Measurements from ENCODE around the gene RAB6A. TPM values are rescaled to one million over a fixed set of nuclear protein-coding genes. Genes with fewer than 3 reads are reported as not detected.

RAB6A gene
- total RNA-seq, 2 donors from 2014 or later: 63.6 to 73.7 TPM

DNA sequence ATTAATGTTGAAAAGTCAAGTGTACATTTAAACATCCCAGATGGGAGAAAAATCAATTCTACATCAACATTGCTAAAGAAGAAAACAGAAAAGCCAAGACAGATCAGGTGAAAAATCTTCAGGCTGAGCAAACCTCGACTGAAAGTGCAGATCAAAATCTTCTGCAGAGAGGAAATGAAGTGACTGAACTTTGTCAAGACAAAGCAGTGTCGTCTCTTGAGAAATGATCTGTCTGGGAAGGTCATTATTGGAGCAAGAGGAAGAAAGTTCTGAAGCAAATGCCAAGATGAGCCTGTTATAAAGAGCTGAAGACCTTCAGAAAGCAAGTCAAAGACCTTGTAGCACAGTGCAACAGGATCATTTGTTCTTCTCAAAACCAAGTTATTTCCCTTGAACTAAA lies 120.3 kb downstream of the RAB6A start:
- Mint-ChIP-seq H3K27me3 (ENCODE audit: low read depth) (no peaks in the 10 kb centered on the region), H3K9me3 (no peaks in the 10 kb centered on the region), H3K36me3 (ENCODE audit: insufficient read depth in 2 of 2) (no peaks in the 10 kb centered on the region), H3K4me1 (ENCODE audit: low read depth) (peaks cover 8% of the 10 kb centered on the region), H3K4me3 (no peak overlapping the region), H3K27ac (peak overlapping the region; percentile 31)
- ATAC-seq (replicated peaks in 1 of 2) (no peak), DNase-seq (no peak)

DNA sequence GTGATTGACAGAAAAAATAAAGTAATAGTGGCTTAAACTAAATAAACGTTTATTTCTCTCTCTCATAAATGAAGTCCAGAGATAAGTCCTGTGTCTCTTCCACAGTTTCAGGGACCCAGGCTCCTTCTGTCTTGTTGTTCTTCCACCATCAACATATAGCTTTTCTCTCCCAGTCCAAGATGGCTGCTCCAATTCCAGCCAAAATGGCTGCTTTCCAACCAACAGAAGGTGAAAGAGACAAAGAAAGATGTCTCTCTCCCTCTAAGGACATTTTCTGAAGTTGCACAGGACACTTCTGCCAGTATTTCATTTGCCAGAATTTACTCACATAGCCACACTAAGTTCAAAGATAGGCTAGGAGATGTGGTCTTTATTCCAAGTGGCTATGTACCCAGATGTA lies 123.9 kb downstream of the RAB6A start:
- Mint-ChIP-seq H3K27me3 (ENCODE audit: low read depth) (no peaks in the 10 kb centered on the region), H3K9me3 (no peaks in the 10 kb centered on the region), H3K36me3 (ENCODE audit: insufficient read depth in 2 of 2) (no peaks in the 10 kb centered on the region), H3K4me1 (ENCODE audit: low read depth) (peaks cover 14% of the 10 kb centered on the region), H3K4me3 (no peak overlapping the region), H3K27ac (no peak overlapping the region)
- DNase-seq (no peak), ATAC-seq (replicated peaks in 1 of 2) (no peak)

DNA sequence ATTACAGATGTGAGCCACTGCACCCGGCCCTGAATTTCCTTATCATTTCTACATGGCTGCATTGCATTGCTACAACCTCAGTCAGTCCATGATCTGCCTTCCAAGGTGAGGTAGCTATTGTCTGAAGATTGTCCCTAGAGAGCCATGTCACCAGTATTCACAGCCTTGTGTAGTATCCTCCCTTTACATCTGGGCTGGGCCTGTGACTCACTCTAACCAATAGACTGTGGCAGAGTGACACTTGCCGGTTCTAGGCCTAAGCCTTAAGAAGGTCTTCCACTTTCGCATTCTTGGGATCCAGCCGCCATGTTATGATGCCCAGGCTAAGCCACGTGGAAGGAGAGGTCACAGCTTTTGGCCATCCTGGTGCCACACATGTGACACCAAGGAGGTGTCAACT lies 124.6 kb downstream of the RAB6A start:
- H3K27me3 Mint-ChIP-seq (ENCODE audit: low read depth): no peaks in the 10 kb centered on the region
- DNase-seq (no peak), ATAC-seq (replicated peaks in 1 of 2) (no peak)
- no peak overlapping the region for H3K27ac Mint-ChIP-seq
- no peak overlapping the region for H3K4me3 Mint-ChIP-seq
- no peaks in the 10 kb centered on the region for H3K9me3 Mint-ChIP-seq
- peaks cover 14% of the 10 kb centered on the region for H3K4me1 Mint-ChIP-seq (ENCODE audit: low read depth)
- H3K36me3 Mint-ChIP-seq (ENCODE audit: insufficient read depth in 2 of 2): no peaks in the 10 kb centered on the region

DNA sequence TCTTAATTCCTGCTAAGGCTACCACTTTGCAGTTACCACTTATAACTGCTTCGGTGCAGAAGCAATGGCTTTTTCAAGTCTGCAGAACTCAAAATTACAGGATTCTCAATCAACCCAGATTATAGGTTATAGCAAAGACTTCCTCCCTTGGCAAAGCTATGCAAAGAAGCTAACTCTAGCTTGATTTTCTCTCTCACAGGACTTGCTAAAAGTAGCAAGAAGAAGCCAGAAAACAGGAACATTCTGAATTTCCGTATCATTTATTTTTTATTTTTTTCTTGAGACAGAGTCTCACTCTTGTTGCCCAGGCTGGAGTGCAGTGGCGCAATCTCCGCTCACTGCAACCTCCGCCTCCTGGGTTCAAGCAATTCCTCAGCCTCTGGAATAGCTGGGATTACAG lies 125.2 kb downstream of the RAB6A start:
- DNase-seq (no peak), ATAC-seq (replicated peaks in 1 of 2) (no peak)
- H3K9me3 Mint-ChIP-seq: no peaks in the 10 kb centered on the region
- peaks cover 12% of the 10 kb centered on the region for H3K4me1 Mint-ChIP-seq (ENCODE audit: low read depth)
- H3K27ac Mint-ChIP-seq: no peak overlapping the region
- no peaks in the 10 kb centered on the region for H3K36me3 Mint-ChIP-seq (ENCODE audit: insufficient read depth in 2 of 2)
- H3K4me3 Mint-ChIP-seq: no peak overlapping the region
- no peaks in the 10 kb centered on the region for H3K27me3 Mint-ChIP-seq (ENCODE audit: low read depth)

DNA sequence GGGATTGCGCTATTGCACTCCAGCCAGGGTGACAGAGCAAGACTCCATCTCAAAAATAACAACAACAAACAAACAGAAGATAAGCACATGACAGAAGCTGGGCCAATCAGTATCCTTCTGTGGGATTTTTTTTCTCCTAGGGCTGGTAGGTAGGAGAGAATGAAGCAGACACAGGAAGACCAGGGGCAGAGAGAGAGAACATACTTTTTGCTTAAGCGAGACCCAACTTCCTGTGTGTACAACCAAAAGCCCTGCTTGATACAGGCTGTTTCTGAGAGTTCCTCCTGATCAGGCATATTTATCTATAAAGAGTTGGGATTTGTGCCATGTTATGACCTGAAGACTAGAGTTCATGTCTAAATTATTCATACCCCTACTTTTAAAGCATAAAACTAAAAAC lies 126.9 kb downstream of the RAB6A start:
- DNase-seq (no peak), ATAC-seq (replicated peaks in 1 of 2) (no peak)
- H3K4me3 Mint-ChIP-seq: no peak overlapping the region
- no peaks in the 10 kb centered on the region for H3K9me3 Mint-ChIP-seq
- H3K27me3 Mint-ChIP-seq (ENCODE audit: low read depth): no peaks in the 10 kb centered on the region
- H3K27ac Mint-ChIP-seq: no peak overlapping the region
- peaks cover 6% of the 10 kb centered on the region for H3K4me1 Mint-ChIP-seq (ENCODE audit: low read depth)
- no peaks in the 10 kb centered on the region for H3K36me3 Mint-ChIP-seq (ENCODE audit: insufficient read depth in 2 of 2)

DNA sequence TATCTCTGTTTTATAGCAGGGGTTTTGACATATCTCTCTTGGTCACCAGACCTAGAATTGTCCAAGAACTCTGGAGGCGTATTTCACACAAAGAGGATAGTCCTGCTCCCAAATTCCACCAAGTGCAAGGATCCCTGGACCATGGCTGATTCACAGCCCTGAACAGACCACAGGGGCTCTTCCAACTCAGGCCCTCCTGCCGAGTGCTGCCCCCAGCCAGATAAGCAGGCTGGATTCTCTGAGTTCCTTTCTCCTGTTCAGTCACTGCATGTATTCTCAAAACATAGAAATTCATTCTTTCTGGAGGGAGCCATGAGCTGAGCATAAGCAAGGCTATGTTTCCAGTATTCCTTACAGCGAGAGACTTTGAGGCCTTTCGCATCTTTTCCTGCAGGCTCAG lies 127.9 kb downstream of the RAB6A start:
- Mint-ChIP-seq H3K9me3 (no peaks in the 10 kb centered on the region), H3K27me3 (ENCODE audit: low read depth) (no peaks in the 10 kb centered on the region), H3K4me3 (no peak overlapping the region), H3K27ac (no peak overlapping the region), H3K4me1 (ENCODE audit: low read depth) (peaks cover 6% of the 10 kb centered on the region), H3K36me3 (ENCODE audit: insufficient read depth in 2 of 2) (no peaks in the 10 kb centered on the region)
- ATAC-seq (replicated peaks in 1 of 2): no peak
- no peak for DNase-seq

DNA sequence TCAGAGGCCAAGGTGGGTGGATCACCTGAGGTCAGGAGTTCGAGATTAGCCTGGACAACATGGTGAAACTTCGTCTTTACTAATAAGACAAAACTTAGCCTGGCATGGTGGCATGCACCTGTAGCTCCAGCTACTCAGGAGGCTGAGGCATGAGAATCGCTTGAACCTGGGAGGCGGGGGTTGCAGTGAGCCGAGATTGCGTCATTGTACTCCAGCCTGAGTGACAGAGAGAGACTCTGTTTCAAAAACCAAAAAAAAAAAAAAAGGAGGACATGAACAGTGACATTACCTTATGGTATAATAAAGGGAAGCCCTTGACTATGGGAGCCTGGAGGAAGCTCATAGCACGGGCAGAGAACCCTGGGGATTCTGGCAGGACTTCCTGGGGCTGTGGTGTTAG lies 131.0 kb downstream of the RAB6A start:
- no peaks in the 10 kb centered on the region for H3K9me3 Mint-ChIP-seq
- peaks cover 10% of the 10 kb centered on the region for H3K4me1 Mint-ChIP-seq (ENCODE audit: low read depth)
- H3K27ac Mint-ChIP-seq: no peak overlapping the region
- DNase-seq (no peak), ATAC-seq (replicated peaks in 1 of 2) (no peak)
- peaks cover under 1% of the 10 kb centered on the region for H3K27me3 Mint-ChIP-seq (ENCODE audit: low read depth)
- H3K36me3 Mint-ChIP-seq (ENCODE audit: insufficient read depth in 2 of 2): no peaks in the 10 kb centered on the region
- no peak overlapping the region for H3K4me3 Mint-ChIP-seq

DNA sequence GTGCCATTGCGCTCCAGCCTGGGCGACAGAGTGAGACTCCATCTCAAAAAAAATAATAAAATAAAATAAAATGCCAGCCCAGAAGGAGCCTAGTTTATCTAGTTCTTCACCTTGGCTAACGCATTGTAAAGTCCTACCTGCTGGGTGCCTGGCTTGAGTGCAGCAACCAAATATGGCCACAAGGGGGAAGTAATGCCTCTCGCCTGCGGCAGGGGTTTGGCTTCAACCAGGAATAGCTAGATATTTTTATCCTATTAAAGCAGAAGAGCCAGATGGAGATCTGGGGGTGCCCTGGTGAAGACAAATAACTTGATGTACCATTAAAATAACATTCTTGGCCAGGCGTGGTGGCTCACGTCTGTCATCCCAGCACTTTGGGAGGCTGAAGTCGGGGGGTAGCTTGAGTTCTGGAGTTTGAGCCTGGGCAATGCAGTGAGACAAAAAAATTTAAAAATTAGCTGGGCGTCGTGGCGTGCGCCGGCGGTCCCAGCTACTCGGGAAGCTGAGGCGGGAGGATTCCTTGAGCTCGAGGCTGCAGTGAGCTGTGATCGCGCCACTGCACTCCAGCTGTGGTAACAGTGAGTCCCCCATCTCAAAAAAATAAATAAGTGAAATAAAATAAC lies 135.1 kb downstream of the RAB6A start:
- peaks cover 26% of the 10 kb centered on the region for H3K27me3 Mint-ChIP-seq (ENCODE audit: low read depth)
- ATAC-seq (replicated peaks in 1 of 2): peak; percentile 57 to 71
- H3K27ac Mint-ChIP-seq: peak overlapping the region; percentile 63
- H3K36me3 Mint-ChIP-seq (ENCODE audit: insufficient read depth in 2 of 2): no peaks in the 10 kb centered on the region
- peak overlapping the region in 1 of 2 donors; percentile 28 for H3K4me3 Mint-ChIP-seq
- peak; percentile 69 to 71 for DNase-seq
- peaks cover 4% of the 10 kb centered on the region for H3K4me1 Mint-ChIP-seq (ENCODE audit: low read depth)
- no peaks in the 10 kb centered on the region for H3K9me3 Mint-ChIP-seq

Other genes starting within 250 kb of the RAB6A start
- gene FAM168A, start 163.0 kb downstream of the RAB6A start, total RNA-seq: 10 to 100 TPM; 21.5 to 23.5 TPM
- 10 to 100 TPM in 1 of 2 donors, 1 to 10 TPM in 1; 8.5 to 11.3 TPM for gene PLEKHB1, start 114.5 kb downstream of the RAB6A start, total RNA-seq
- 10 to 100 TPM; 45.1 to 55.8 TPM for gene MRPL48, start 26.8 kb upstream of the RAB6A start, total RNA-seq
- gene COA4, start 115.8 kb upstream of the RAB6A start, total RNA-seq: 10 to 100 TPM; 35.4 to 38.1 TPM
- 10 to 100 TPM; 36.8 to 38.9 TPM for gene PAAF1, start 115.9 kb upstream of the RAB6A start, total RNA-seq
- 1 to 10 TPM in 1 of 2 donors, under 1 TPM in 1; 0.53 to 1.1 TPM for gene DNAJB13, start 190.0 kb upstream of the RAB6A start, total RNA-seq
- gene UCP2, start 221.8 kb upstream of the RAB6A start, total RNA-seq: 100 to 1,000 TPM; 152 to 198 TPM
- 1 to 10 TPM; 3.7 to 5.4 TPM for gene UCP3, start 248.0 kb upstream of the RAB6A start, total RNA-seq